ENCODE data around the gene ZNF335. TPM values are rescaled to one million over a fixed set of nuclear protein-coding genes. Genes with fewer than 3 reads are reported as not detected.
A peak's percentile ranks its signal among the peaks of the same experiment; 100 is the strongest.

The ZNF335 gene
- total and polyA plus RNA-seq, 2 of the 13 experiments (the other 11 are each of a cell fraction or from before 2014, with no cell fraction given) = 9.7 to 13.7 TPM

- TF ChIP-seq ZHX1 (CRISPR knock-in tag; IDR thresholded peaks at IDR 0.05; ENCODE audit: low read depth) (peak; percentile 74; the same call in 1 of the 2 replicates), EED (CRISPR knock-in tag; IDR thresholded peaks at IDR 0.05) (no peak), ZNF407 (CRISPR knock-in tag; IDR thresholded peaks at IDR 0.05; ENCODE audit: not compliant biosample characterization) (peak; percentile 65), PRDM10 (CRISPR knock-in tag; IDR thresholded peaks at IDR 0.05; ENCODE audit: low read depth) (peak; percentile 100), HDAC1 (CRISPR knock-in tag; IDR thresholded peaks at IDR 0.05) (no peak; the same call in none of the 2 replicates), GFI1 (CRISPR knock-in tag; IDR thresholded peaks at IDR 0.05; ENCODE audit: borderline replicate concordance) (peak; percentile 82), SMAD9 (CRISPR knock-in tag; IDR thresholded peaks at IDR 0.05) (peak; percentile 90; the same call in 1 of the 2 replicates), ZBTB7B (CRISPR knock-in tag; IDR thresholded peaks at IDR 0.05) (peak; percentile 93), MTF2 (CRISPR knock-in tag; IDR thresholded peaks at IDR 0.05; ENCODE audit: borderline replicate concordance) (peak; percentile 82; the same call in 1 of the 2 replicates), ZNF484 (CRISPR knock-in tag; IDR thresholded peaks at IDR 0.05; ENCODE audit: borderline replicate concordance, low read depth) (no peak), ZNF768 (CRISPR knock-in tag; IDR thresholded peaks at IDR 0.05) (peak; percentile 43; the same call in 1 of the 2 replicates), POLR2AphosphoS5 (IDR thresholded peaks at IDR 0.05; ENCODE audit: low read depth, low read length) (peak; percentile 71)
Observed at GRCh38 chr20:45971675-45972499, at the start of gene ZNF335 (continued).

All from HepG2 (cell line).